B cell (primary cell): ENCODE data around the gene ZNF304. TPM values are rescaled to one million over a fixed set of nuclear protein-coding genes. Genes with fewer than 3 reads are reported as not detected.

Source experiments
- ATAC-seq: fragments of 200-7000 bp; cut with Tn5 transposase; one replicate; pipeline ENCODE4 v1.10.0; 2021; ENCODE audit warnings: low read depth, mild to moderate bottlenecking, moderate number of reproducible peaks, moderate library complexity
- CTCF ChIA-PET: fragments of 350-600 bp; sonication (Branson Sonifier 250); formaldehyde crosslinking; loops from one replicate; lab custom pipeline; 2021; ENCODE audit warnings: antibody characterized with exemption, inconsistent platforms; lab: Charles Lee
- POLR2A ChIA-PET: fragments of 350-600 bp; sonication (Branson Sonifier 250); formaldehyde crosslinking; loops from one replicate; lab custom pipeline; 2021; ENCODE audit warnings: antibody characterized with exemption; lab: Charles Lee
- DNase-seq: peaks from one replicate; pipeline ENCODE4 v3.0.0; 2013
- H2AFZ ChIP-seq: 2 replicates; pipeline ENCODE4 v1.6.1; 2012; ENCODE audit warnings: mild to moderate bottlenecking, low read depth, low read length; ENCODE audit not compliant: insufficient read depth, poor library complexity, severe bottlenecking
- H3K27ac ChIP-seq, 2 donors: 1 replicate in 1 of 2; 2 replicates in 1 of 2; pipeline ENCODE4 v1.5.1; 2012 to 2013; ENCODE audit warnings: low read length in 2 of 2, mild to moderate bottlenecking in 2 of 2, moderate library complexity in 1 of 2
- H3K27me3 ChIP-seq, 4 experiments: fragments of 200-600 bp in 1 of 4; sonication (generic) in 1 of 4; replicated peaks in 1 of 4; 1 replicate in 2 of 4; 2 replicates in 2 of 4; pipeline versions ENCODE4 v1.6.1 to v1.7.0; 2013 to 2016; ENCODE audit warnings: low read length in 3 of 4, mild to moderate bottlenecking in 2 of 4, mixed read lengths in 1 of 4, moderate library complexity in 1 of 4; ENCODE audit not compliant: insufficient read depth in 4 of 4, control insufficient read depth in 3 of 4; ENCODE audit errors: control extremely low read depth in 1 of 4
- H3K36me3 ChIP-seq, 2 experiments: replicated peaks in 1 of 2; 1 replicate in 1 of 2; 2 replicates in 1 of 2; pipeline versions ENCODE4 v1.6.1 to v1.7.1; 2013; ENCODE audit warnings: low read length in 1 of 2; ENCODE audit not compliant: insufficient read depth in 2 of 2, control insufficient read depth in 1 of 2; ENCODE audit errors: control extremely low read depth in 1 of 2, extremely low read depth in 1 of 2
- H3K4me1 ChIP-seq, 2 donors: fragments of 200-600 bp in 1 of 2; sonication (generic) in 1 of 2; 1 replicate in 1 of 2; 2 replicates in 1 of 2; pipeline versions ENCODE4 v1.5.1 to v1.6.1; 2013 to 2017; ENCODE audit warnings: low read length in 2 of 2; ENCODE audit not compliant: control insufficient read depth in 2 of 2, insufficient read depth in 2 of 2
- H3K4me2 ChIP-seq: replicated peaks from 2 replicates; pipeline ENCODE3; 2012; ENCODE audit warnings: mild to moderate bottlenecking, low read depth, low read length; ENCODE audit not compliant: poor library complexity, severe bottlenecking
- H3K4me3 ChIP-seq, 5 experiments: fragments of 200-600 bp in 1 of 5; sonication (generic) in 1 of 5; 1 replicate in 3 of 5; 2 replicates in 2 of 5; pipeline versions ENCODE4 v1.5.1 to v1.7.0; 2011 to 2016; ENCODE audit warnings: low read length in 4 of 5, mild to moderate bottlenecking in 4 of 5, low read depth in 2 of 5, control low read depth in 1 of 5, moderate library complexity in 1 of 5; ENCODE audit not compliant: insufficient read depth in 1 of 5; ENCODE audit errors: control extremely low read depth in 1 of 5, extremely low read depth in 1 of 5
- H3K79me2 ChIP-seq: fragments of 200-600 bp; sonication (generic); one replicate; pipeline ENCODE4 v1.6.0; 2016; ENCODE audit warnings: low read length; ENCODE audit not compliant: control insufficient read depth, insufficient read depth
- H3K9ac ChIP-seq: fragments of 200-600 bp; sonication (generic); 2 replicates; pipeline ENCODE4 v1.6.1; 2017; ENCODE audit warnings: mild to moderate bottlenecking, low read length, moderate library complexity
- H3K9me3 ChIP-seq, 3 donors: one replicate each; pipeline versions ENCODE4 v1.6.1 to v1.7.1; 2013; ENCODE audit warnings: low read length in 2 of 3; ENCODE audit not compliant: control insufficient read depth in 2 of 3, insufficient read depth in 1 of 3; ENCODE audit errors: control extremely low read depth in 1 of 3
- H4K20me1 ChIP-seq: 2 replicates; pipeline ENCODE4 v1.6.0; 2012; ENCODE audit warnings: mild to moderate bottlenecking, low read length; ENCODE audit not compliant: insufficient read depth, control insufficient read depth, poor library complexity, severe bottlenecking
- H3K27ac Mint-ChIP-seq: one replicate; pipeline ENCODE4 v1.8.0; 2021; ENCODE audit warnings: mixed read lengths
- H3K27me3 Mint-ChIP-seq: one replicate; pipeline ENCODE4 v1.8.0; 2021; ENCODE audit warnings: mixed read lengths
- H3K4me1 Mint-ChIP-seq: one replicate; pipeline ENCODE4 v1.8.0; 2021; ENCODE audit warnings: mixed read lengths
- H3K4me3 Mint-ChIP-seq: one replicate; pipeline ENCODE4 v1.8.0; 2021; ENCODE audit warnings: mixed read lengths
- H3K9me3 Mint-ChIP-seq: one replicate; pipeline ENCODE4 v1.8.0; 2022; ENCODE audit warnings: mixed read lengths; ENCODE audit not compliant: insufficient read depth
- CTCF ChIP-seq: fragments of 200-600 bp; IDR thresholded peaks from one replicate; pipeline ENCODE4 v1.8.0; 2022; ENCODE audit warnings: antibody characterized with exemption, mild to moderate bottlenecking
- EZH2 ChIP-seq: IDR thresholded peaks from 2 replicates; pipeline ENCODE4 v1.6.1; 2012; ENCODE audit warnings: borderline replicate concordance, low read depth, mild to moderate bottlenecking, moderate library complexity, low read length; ENCODE audit not compliant: insufficient read depth, poor library complexity, severe bottlenecking
- WGBS: methylation state at CpG from one replicate; pipeline ENCODE4 v1.1.5; 2013; ENCODE audit warnings: missing lambda C conversion rate; ENCODE audit not compliant: insufficient coverage; 5-methylcytosine and 5-hydroxymethylcytosine counted together
- intact Hi-C: fragments of 100-400 bp; cut with micrococcal nuclease; formaldehyde crosslinking; loops from one replicate; pipeline ENCODE4 v1.10.0; 2022
- polyA plus RNA-seq: library from polyadenylated mRNA; depleted of rRNA; stranded (reverse); fragments of >200 nt; gene quantifications from 2 replicates; pipeline ENCODE4 v1.2.3, GENCODE V29; 2012
- total RNA-seq, 2 donors: library from RNA; stranded (reverse); fragments of 120-200 nt in 1 of 2; gene quantifications; 1 replicate in 1 of 2; 2 replicates in 1 of 2; pipeline versions ENCODE4 v1.2.3 to v1.2.4, GENCODE V29; 2013 to 2022

The ZNF304 gene
- total and polyA plus RNA-seq, 2 donors (not counting 1 experiment from before 2014, with no cell fraction given): 5.0 to 16.2 TPM

- Histone ChIP-seq H3K27ac (no peak overlapping the region), H3K36me3 (peaks cover 2 to 18% of the 10 kb centered on the region in 2 experiments), H3K79me2 (no peaks in the 10 kb centered on the region), H3K4me3 (no peak overlapping the region), H3K4me2 (no peak overlapping the region), H3K27me3 (no peaks in the 10 kb centered on the region), H3K4me1 (no peaks in the 10 kb centered on the region), H3K9ac (no peak overlapping the region), H3K9me3 (peaks cover 11 to 36% (median 24%) of the 10 kb centered on the region in 3 donors), H4K20me1 (no peaks in the 10 kb centered on the region), H2AFZ (no peak overlapping the region)
- Mint-ChIP-seq H3K4me3 (no peak overlapping the region), H3K27me3 (no peaks in the 10 kb centered on the region), H3K27ac (no peak overlapping the region), H3K4me1 (no peaks in the 10 kb centered on the region), H3K9me3 (peaks cover 11% of the 10 kb centered on the region)
- DNase-seq (no peak), ATAC-seq (no peak)
- ChIA-PET CTCF (no interaction called here), POLR2A (no interaction called here)
- TF ChIP-seq CTCF (no peak), EZH2 (no peak)
- intact Hi-C loops: loop anchor here (10.0 kb wide), 1 partner anchor 624 kb away; the partner anchor contains the start of gene ZNF606
Measured at GRCh38 chr19:57380923-57381322, 29.9 kb downstream of the ZNF304 start.

- peaks cover 4 to 20% (median 14%) of the 10 kb centered on the region in 3 donors for H3K9me3 ChIP-seq
- ATAC-seq: no peak
- no peak overlapping the region for H3K27ac ChIP-seq
- CTCF ChIA-PET: no interaction called here
- Mint-ChIP-seq H3K27me3 (no peaks in the 10 kb centered on the region), H3K9me3 (peaks cover 11% of the 10 kb centered on the region), H3K4me3 (no peak overlapping the region), H3K4me1 (no peaks in the 10 kb centered on the region), H3K27ac (no peak overlapping the region)
- no peaks in the 10 kb centered on the region for H3K27me3 ChIP-seq
- peaks cover 8% of the 10 kb centered on the region for H3K79me2 ChIP-seq
- H3K36me3 ChIP-seq: peaks cover 0 to 5% of the 10 kb centered on the region in 2 experiments
- no peak overlapping the region for H3K4me2 ChIP-seq
- H3K4me3 ChIP-seq: no peak overlapping the region
- no peak for DNase-seq
- TF ChIP-seq EZH2: no peak
- TF ChIP-seq CTCF: no peak
- intact Hi-C loops: loop anchor here (10.0 kb wide), 1 partner anchor 622 kb away; the partner anchor contains the start of gene ZNF606
- POLR2A ChIA-PET: no interaction called here
- H3K4me1 ChIP-seq: no peaks in the 10 kb centered on the region
- no peaks in the 10 kb centered on the region for H4K20me1 ChIP-seq
- 94% methylated on average over 3 of the region's 7 CpGs for WGBS
- no peak overlapping the region for H2AFZ ChIP-seq
- H3K9ac ChIP-seq: no peak overlapping the region
Measured at GRCh38 chr19:57382806-57383488, 31.9 kb downstream of the ZNF304 start.
